DLD1 (cell line): ENCODE measurements around the gene IL17REL.

Source experiments
- in situ Hi-C: cut with HindIII; loops from 2 replicates; pipeline ENCODE4 v1.10.0; 2017; ENCODE audit warnings: low sequenced_read_pairs

The IL17REL gene

GRCh38 chr22:50012211-50013181 is at the start of gene IL17REL:
TSS of gene IL17REL (minus strand) at chr22:50012765. CDS start at chr22:50012646, 119 bp downstream.
- in situ Hi-C loops, result loop anchor here (25.0 kb wide), 1 partner anchor 100 kb away; the partner anchor contains the start of genes ALG12 and CRELD2

DNA sequence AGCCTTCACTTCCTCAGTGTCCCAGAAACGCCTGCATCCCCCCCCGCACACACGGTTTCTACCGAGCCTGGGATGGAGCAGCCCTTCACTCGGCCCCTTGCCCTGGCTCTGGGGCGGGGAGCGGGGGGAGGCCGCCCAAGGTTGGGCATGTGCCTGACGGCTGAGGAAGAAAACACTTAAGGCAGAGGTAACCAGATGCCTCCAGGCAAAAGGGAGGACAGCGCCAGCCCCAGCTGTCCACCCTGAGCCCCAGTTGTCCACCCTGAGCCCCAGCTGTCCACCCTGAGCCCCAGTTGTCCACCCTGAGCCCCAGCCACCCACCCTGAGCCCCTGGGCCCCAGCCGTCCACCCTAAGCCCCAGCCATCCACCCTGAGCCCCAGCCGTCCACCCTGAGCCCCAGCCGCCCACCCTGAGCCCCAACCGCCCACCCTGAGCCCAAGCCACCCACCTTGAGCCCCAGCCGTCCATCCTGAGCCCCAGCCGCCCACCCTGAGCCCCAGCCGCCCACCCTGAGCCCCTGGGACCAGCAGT is 49.3 kb upstream of the IL17REL start:
- in situ Hi-C loops, result no loop called here

GRCh38 chr22:50061141-50061823 is 48.7 kb upstream of the IL17REL start:
- in situ Hi-C loops, result no loop called here

DNA sequence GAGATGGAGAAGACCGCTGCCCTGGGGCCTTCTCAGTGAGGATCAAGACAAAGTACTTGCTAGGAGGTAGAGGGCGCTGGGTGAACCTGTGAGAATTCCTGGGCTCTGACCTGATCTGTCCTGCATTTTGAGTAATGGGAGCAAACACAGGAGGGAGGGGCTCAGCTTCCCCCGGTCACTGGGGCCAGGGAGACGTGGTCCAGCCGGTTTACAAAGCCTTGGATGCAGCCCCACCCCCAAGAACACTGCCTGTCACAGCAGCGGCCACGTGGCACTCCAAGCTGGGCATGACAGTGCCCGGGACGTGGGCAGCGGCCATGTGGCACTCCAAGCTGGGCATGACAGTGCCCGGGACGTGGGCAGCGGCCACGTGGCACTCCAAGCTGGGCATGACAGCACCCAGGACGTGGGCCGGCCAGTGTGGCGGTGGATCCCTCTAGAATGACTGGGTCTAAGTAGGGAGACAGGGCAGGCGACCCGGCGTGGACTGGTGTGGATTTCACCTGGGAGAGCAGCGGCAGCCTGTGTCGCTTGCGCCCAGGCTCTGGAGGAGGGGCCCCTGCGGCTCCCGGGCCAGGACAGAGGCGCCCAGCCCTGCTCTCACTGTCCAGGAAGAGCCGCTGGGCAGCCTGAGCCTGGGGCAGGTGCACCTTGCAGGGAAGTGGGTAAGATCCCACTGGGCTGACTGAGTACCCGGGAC is 48.0 kb upstream of the IL17REL start:
- in situ Hi-C loops, result no loop called here

DNA sequence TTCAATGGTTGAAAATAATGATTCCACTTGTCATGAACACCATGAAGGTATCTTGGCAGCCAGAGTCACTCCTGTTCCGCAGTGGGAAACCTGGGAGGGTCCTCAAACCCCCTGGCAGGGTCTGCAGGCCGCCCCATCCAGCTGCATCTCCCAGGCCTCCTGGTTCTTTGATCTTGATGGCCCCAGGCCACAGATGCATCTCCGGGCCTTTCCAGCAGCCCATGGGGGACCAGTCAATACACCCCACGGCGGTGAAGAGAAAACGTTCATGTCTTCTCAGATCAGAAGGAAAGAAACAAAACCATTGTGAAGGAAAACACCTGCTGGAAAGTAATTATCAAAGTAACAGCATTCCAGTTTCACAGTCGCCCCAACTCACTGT is 47.3 kb upstream of the IL17REL start:
- in situ Hi-C loops, result no loop called here

GRCh38 chr22:50058906-50059880 is 46.6 kb upstream of the IL17REL start:
- in situ Hi-C loops, result no loop called here

- in situ Hi-C loops, result no loop called here
Observed at GRCh38 chr22:50058061-50058905, 45.7 kb upstream of the IL17REL start, which contains the start of gene TTLL8. TSS of gene TTLL8 (minus strand) at chr22:50058298.

DNA sequence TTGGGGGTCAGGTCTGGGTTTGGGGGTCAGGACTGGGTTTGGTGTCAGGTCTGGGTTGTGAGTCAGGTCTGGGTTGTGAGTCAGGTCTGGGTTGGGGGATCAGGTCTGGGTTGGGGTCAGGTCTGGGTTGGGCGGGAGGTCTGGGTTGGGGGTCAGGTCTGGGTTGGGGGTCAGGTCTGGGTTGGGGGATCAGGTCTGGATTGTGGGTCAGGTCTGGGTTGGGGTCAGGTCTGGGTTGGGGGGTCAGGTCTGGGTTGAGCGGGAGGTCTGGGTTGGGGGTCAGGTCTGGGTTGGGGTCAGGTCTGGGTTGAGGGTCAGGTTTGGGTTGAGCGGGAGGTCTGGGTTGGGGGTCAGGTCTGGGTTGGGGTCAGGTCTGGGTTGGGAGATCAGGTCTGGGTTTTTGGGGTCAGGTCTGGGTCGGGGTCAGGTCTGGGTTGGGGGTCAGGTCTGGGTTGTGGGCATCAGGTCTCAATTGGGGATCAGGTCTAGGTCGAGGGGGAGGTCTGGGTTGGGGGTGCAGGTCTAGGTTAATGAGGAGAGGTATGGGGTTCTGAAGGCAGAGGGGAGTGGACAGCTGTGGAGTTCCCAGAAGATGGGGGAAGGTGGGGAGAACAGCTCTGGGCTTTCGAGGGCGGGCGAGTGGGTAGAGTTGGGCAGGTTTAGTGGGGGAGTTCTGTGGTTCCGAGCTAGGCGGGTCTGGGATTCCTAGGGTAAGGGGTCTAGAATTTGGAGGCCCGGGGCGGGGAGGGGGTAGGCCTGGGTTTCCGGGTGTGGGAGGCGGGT is 44.9 kb upstream of the IL17REL start:
- in situ Hi-C loops, result no loop called here

DNA sequence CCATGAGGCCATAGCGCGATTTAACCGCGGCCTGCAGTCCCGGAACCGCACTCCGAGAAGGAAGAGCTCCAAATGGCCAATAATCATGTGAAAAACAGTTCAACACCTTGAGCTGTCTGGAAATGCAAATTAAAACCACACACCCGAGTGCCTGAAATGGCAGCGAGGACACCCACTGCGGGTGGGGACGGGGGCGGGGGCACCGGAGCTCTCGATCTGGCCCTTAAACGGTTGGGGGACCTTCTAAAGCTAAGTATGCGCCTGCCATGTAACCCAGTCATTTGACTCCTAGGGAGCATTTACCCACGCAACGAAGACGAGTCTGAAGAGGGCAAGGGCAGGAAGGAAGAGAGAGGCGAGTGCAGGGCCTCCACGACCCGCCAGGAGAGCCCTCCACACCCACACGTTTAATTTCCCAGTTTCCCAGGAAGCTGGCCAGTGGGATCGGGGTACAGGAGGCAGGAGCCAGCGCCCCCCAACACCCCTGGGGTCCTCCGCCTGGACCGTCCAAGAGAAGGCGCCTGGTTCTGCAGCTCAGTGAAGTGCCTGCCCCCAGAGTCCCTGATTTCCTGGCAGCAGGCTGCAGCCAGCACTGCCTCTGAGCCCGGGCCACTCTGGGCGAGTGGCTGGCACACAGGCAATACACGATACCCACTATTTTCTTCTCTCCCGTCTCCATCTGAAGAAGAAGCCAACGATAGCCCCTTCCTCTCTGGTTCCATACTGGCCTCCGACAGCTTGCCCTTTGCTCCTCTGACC is 43.8 kb upstream of the IL17REL start:
- in situ Hi-C loops, result no loop called here

GRCh38 chr22:50053861-50054260 is 41.3 kb upstream of the IL17REL start:
- in situ Hi-C loops, result no loop called here

GRCh38 chr22:50051930-50052329 is 39.4 kb upstream of the IL17REL start:
- in situ Hi-C loops, result no loop called here

DNA sequence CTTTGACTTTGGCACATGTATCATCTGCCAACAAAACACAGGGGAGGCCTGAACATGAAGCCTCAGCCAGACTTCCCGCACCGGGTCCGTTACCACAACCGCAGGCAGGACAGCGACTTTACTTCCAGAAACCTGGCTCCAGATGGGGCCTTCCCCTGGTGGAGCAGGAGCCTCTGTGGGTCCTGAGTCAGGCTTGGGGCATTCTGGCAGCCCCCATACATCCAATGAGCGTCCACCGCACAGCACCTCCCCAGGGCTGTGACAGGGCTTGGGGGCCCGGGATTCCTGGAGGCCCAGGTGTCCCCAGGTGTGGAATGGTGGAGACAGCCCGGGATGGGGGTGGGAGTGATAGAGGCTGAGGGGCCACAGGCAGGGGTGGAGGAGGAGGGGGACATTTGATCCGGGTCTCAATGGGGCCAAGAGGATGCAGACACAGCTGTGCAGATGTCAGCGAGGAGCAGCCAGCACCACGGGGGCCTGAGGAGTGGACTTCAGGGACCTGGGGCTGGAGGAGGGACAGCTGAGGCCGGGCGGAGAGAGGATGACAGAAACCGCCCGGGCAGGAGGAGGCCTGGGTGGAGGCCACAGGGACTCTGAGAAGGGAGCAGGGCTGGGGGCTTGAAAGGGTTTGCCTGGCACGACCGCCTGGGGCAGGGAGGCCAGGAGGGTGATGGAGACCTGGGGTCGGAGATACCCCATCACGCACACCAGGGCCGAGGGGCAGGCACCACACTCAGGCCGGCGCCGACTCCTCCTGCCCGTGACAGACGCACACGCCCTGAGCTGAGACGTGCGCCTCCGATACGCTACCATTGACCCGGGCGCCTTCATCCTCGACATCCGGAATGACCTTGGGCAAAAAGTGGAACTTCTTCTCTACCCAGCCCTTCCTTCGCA is 37.0 kb upstream of the IL17REL start:
- in situ Hi-C loops, result no loop called here

DNA sequence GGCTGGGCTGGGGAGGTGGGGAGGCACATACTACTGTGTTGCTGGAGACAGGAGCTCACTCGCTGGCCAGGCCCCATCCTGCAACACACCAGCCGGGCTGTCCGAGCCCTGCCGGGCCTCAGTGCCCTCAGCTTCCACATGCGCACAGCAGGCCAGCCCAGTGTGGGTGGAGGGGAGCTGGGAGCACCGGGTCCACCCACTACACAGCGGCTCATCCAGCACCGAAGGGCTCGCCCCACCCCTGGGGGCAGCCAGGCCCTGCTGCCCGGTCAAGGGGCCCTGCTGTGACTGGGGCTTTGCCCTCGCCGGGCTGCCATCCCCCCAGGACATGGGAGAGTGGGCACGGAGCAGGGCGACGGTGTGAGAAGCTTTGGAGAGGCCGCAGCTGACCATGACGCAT is 36.3 kb upstream of the IL17REL start:
- in situ Hi-C loops, result no loop called here

DNA sequence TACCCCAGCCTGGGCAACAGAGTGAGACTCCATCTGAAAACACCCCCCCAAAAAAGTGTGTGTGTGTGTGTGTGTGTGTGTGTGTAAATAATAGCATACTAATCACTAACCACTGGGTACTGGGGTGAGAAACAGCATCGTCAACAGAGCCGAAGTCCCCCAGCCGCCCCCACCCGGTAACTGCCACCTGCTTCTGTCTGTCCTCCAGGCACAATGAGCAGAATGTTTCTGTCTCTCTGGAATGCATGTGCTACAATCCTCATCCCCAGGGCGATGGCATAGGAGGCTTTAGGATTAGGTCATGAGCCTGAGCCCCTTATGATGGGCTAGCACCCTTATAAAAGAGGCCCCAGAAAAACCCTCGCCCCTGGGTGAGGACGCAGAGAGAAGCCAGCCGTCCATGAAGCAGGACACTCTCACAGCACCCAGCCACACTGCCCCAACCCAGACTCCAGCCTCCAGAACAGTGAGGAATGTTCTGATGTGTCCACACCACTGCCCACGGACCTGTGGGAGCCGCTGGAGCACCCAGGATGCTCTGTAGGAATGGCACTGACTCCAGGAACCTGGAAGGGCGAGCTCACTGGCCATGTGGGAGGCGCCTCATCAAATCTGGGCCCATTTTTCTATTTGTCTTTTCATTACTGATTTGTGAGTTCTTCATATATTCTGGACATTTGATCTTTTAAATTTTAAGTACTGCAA is 35.6 kb upstream of the IL17REL start:
- in situ Hi-C loops, result no loop called here

- in situ Hi-C loops, result no loop called here
Observed at GRCh38 chr22:50047346-50047745, 34.8 kb upstream of the IL17REL start.
